Stimulated activated CD4-positive, alpha-beta T cell treated with anti-CD3 and anti-CD28 coated beads, TNF-alpha, amount 100 ng/mL, for 1 hour (primary cell): ENCODE data around the gene PHLDB3.
"Not testable (repeated sequence)": the region's sequence is repeated elsewhere in the genome, so short reads cannot be mapped to it uniquely, and the experiment has no call there.

ENCODE experiments used
- DNase-seq, 3 donors: peaks; one replicate each; pipeline ENCODE4 v3.0.0-alpha.2; 2020; ENCODE audit warnings: low read depth in 3 of 3, low spot score in 1 of 3

Gene PHLDB3

DNA sequence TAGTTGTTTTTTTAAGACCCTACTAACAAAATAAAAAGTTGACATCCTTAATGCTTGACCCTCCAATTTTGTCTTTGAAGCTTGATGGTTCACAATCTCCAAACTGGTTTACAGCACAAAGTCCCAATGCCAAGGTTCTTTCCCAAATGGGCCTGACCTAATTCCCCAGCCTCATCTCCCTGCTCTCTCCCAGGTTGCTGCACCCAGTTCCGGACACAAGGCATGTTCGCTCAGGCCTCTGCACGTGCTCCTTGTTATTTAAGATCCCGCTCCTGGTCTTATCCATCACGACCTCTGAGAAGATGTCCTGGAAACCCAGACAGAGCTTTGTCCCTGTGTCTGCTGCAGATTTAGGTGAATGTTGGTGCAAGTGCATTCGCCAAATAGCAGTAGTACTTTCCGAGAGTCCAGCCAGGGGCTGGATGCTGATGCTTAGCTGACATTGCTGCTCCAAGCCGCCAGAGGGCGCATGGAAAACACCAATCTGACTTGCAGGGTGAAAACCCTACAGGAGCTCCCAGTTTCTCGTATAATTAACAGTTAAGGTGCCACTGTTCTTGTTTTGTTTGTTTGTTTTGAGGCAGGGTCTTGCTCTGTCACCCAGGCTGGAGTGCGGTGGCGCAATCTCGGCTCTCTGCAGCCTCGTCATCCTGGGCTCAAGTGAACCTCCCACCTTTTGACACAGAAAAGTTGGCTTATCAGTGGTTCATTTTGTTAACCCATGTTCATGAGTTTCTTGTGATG lies 57.6 kb downstream of the PHLDB3 start:
- peak; percentile 55 to 68 (median 64) for DNase-seq

DNA sequence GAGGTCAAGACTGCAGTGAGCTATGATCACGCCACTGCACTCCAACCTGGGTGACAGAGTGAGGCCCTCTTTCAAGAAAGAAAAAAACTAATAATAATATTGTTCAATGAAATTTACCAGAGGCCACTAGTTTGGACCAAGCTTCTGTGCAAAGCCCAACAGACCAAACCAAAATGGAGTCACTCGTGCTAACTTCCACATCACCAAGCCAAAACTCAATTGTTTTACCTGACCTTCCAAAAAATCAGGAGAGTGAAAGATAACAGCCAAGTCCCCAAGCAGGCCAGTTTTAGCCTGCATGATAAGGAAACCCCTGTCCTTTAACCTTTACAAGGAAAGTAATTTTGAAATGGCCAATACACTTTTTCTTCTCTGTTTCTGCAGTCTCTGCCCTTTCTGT lies 59.1 kb downstream of the PHLDB3 start:
- DNase-seq: no peak

DNA sequence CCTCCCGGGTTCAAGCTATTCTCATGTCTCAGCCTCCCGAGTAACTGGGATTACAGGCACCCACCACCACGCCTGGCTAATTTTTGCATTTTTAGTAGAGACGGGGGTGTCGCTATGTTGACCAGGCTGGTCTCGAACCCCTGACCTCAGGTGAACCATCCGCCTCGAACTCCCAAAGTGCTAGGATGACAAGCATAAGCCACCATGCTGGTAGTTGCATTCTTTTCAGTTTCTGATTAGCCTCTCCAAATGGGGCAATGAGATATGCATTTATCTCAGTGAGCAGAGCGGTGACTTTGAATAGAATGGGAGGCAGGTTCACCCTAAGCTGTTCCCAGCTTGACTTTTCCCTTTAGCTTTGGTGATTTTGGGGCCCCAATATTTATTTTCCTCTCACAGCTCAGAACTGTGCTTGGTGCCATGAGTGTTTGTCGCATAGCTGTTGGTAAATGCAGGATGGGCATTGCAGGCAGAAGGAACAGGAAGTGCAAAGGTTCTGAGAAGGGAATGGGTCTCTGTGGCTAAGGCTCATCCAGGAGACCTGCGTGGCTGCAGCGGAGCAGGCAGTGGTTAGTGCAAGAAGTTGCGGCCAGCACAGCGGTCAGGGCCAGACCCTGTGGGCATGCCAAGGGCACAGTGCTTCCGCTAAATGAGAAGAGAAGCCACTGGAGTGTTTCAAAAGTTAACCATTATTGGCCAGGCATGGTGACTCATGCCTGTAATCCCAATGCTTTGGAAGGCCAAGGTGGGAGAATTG lies 59.8 kb downstream of the PHLDB3 start:
- DNase-seq: no peak

DNA sequence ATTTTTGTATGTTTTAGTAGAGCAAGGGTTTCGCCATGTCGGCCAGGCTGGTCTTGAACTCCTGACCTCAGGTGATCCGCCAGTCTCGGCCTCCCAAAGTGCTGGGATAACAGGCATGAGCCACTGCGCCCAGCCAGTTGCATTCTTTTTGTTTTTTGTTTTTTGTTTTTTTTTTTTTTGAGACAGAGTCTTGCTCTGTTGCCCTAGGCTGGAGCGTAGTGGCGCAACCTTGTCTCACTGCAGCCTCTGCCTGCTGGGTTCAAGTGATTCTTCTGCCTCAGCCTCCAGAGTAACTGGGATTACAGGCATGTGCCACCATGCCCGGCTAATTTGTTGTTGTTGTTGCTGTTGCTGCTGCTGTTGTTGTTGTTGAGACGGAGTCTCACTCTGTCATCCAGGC lies 60.5 kb downstream of the PHLDB3 start:
- not testable (repeated sequence) for DNase-seq

DNA sequence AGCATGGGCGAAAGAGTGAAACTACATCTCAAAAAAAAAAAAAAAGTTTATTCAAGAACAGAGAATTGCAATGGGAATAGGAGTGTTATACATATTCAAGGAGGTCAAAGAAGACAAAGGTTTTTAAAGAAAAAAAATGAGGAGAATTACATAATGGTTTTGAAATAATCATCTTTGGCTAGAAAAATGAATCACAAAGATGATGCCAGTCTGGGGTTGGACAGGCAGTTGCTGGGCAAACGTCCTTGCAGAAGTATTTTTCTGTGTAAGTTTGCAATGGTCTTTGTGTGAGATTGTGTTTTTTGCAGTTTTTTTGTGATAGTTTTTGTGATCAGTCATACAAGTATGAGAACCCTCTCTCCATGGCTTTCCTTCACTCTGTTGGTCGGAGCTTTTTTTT lies 62.8 kb downstream of the PHLDB3 start:
- no peak for DNase-seq

DNA sequence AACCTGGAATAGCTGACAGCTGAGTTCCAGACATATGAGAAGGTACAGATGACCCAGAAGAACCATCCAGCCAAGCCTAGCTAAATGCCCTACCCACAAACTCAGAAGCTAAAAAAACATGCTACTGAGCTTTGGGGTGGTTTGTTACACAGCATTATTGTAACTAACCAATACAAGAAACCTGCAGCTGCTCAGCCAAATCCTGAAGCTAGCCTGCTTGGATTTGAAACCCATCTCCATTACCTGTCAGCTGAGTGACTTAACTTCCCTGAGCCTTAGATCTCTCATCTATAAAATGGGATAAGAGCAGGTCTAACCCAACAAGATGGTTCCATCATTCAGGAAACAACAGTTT lies 64.9 kb downstream of the PHLDB3 start:
- DNase-seq: no peak

DNA sequence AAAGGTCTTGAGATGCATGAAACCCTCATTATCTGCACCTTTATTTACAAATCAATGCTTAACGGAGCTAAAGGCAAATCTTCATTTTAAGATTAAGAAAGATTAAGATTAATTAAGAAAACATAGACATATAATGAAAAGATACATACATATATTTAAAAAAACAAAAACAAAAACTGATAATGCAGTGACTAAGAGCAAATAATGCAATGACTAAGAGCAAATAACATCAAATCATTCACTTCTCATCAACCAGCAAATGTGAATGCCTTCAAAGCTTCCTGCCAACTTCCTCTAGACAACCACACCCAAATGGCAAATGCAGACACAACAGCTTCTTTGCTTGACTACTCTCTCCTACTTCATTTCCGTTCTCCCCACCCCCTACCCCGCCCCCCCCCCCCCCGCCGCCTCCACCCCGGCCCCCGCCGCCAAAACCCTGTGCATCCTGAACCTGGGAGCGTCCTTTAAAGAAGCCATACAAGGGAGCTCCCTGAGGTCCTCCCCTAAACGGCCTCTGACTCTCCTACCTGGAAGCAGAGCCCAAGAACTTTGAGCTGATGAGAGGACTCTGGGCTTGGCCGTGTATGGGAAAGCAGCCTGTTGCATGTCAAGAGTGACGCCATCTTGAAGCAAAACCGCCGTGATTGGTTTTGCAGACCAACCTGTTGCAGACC lies 65.4 kb downstream of the PHLDB3 start:
- DNase-seq: peak in 1 of 3 donors; percentile 32

DNA sequence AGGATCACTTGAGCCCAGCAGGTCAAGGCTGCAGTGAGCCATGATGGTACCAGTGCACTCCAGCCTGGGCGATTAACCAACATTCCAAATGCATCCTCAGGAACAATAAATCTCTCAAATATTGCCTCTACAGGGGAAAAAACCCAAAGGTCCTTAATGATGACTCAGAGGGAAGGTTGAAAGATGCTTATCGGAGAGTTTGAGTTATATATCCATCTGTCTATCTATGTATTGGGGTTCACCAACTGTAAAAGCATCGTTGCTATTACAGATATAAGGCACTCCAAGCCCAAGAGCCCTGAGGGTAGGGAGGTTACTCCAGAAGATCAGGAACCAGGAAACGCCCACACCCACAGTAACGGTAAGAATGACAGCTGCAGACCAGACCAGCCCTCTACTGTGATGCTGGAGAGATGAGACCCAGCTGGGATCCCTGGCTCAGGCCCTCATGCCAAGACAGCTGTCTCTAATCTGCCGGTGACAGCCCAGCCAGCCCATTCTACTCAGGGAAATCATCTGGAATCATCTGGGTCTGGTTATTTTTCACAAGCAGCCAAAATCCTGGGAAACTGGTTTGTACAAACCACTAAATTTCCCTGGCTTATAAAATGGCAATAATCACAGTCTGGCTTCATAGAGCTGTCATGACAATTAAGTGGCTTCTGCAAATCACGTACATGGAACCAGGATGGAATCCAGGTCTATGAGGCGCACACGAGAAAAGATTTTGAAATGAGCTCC lies 66.1 kb downstream of the PHLDB3 start:
- DNase-seq: no peak

DNA sequence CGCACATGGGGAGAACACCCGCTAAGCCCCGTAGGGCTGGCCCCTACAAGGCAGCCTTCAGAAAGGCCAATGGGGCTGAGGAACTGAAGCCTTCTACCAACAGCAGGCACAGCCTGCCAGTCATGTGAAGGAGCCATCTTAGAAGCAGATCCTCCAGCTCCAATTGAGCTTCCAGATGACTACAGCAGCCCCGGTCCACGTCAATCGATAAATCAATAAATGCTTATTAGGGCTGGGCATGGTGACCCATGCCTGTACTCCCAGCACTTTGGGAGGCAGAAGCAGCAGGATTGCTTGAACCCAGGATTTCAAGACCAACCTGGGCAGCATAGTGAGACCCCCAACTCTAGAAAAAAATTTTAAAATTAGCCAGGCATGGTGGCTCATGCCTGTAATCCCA lies 66.8 kb downstream of the PHLDB3 start:
- no peak for DNase-seq

DNA sequence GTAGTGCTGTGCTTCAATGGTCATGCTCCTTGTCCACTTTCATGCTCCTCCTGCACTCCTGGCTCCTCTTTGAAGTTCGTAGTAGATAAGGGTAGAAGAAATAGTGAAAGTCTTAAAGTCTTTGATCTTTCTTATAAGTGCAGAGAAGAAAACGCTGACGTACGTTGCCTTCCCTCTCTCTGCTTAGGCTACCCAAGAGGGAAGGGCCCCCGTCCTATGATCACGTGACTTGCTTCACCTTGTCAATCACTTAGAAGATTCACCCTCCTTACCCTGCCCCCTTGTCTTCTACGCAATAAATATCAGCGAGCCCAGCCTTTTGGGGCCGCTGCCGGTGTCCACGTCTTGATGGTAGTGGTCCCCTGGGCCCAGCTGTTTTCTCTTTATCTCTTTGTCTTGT lies 67.3 kb downstream of the PHLDB3 start:
- not testable (repeated sequence) for DNase-seq

DNA sequence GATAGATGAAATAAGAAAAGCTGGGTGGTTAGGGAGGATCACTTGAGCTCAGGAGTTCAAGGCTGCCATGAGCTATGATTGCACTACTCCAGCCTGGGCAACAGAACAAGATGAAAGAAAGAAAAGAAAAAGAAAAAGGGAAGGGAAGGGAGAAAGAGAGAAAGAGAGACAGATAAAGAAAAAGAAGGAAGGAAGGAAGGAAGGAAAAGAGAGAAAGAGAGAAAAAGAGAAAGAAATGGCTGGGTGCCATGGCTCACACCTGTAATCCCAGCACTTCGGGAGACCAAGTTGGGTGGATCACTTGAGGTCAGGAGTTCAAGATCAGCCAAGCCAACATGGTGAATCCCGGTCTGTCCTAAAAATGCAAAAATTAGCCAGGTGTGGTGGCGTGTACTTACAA lies 68.8 kb downstream of the PHLDB3 start:
- no peak for DNase-seq

DNA sequence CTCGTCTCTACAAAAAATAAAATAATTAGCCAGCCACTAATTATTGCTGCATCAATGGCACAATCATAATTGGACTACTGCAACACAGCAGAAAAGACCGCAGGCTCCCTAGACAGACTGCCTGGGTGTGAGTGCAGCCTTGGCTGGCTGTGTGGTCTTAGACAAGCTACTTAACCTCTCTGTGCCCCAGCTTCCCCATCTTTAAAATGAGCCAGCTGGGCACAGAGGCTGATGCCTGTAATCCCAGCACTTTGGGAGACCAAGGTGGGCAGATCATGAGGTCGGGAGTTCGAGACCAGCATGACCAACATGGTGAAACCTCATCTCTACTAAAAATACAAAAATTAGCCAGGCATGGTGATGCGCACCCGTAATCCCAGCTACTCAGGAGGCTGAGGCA lies 70.9 kb downstream of the PHLDB3 start:
- no peak for DNase-seq

DNA sequence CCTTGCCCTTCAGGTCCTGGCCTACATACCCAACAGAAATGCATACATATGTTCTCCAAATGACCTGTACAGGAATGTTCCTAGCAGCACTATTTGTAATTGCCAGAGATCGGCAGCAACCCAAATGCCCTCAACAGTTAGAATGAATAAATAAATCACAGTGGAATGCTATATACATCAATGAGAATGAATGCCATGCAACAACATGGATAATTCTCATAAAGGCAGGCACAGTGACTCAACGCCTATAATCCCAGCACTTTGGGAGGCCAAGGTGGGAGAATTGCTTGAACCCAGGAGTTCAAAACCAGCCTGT lies 71.2 kb downstream of the PHLDB3 start:
- no peak for DNase-seq

DNA sequence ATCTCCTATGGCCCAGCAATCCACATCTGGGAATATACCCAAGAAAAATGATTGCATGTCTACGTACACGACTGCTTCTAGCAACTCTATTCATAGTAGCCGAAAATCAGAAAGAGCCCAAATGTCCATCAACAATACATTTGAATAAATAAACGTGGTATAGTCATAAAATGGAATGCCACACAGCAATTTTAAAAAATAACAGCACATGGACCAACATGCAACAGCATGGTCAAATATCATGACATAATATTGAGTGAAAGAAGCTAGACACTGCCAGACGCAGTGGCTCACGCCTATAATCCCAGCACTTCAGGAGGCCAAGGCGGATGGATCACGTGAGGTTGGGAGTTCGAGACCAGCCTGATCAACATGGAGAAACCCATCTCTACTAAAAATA lies 73.6 kb downstream of the PHLDB3 start:
- no peak for DNase-seq

DNA sequence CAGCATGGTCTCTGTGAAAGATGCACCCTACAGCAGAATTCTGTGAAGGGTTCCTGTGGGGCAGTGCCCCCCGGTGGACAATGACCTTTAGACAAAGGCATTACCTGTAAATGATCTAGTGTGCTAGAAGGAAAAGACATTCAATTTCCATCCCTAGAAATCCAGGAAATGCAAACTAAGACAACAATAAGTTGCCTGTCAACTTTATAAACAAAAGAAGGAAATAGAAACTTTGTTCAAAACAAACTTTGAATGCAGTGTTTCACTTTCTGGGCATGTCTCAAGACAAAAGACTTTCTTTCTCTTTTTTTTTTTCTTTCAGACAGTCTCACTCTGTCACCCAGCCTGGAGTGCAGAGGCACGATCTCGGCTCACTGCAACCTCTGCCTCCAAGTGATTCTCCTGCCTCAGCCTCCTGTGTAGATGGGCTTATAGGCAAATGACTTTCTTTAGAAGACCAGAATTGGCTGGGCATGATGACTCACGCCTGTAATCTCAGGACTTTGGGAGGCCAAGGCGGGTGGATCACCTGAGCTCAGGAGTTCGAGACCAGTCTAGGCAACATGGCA lies 74.3 kb downstream of the PHLDB3 start:
- no peak for DNase-seq

DNA sequence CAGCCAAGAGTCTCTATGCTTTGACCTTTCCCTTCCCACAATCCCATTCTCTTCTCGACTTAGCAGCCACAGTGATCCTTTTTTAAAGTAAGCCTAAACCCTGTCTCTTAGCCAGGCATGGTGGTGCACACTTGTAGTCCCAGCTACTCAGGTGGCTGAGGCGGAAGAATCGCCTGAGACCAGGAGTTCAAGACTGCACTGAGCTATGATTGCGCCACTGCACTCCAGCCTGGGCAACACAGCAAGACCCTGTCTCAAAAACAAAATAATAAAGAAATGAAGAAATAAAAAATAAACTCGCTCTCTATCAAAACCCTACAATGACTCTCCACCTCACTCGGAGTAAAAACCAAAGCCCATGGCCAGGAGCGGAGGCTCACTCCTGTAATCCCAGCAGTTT lies 75.2 kb downstream of the PHLDB3 start:
- no peak for DNase-seq

DNA sequence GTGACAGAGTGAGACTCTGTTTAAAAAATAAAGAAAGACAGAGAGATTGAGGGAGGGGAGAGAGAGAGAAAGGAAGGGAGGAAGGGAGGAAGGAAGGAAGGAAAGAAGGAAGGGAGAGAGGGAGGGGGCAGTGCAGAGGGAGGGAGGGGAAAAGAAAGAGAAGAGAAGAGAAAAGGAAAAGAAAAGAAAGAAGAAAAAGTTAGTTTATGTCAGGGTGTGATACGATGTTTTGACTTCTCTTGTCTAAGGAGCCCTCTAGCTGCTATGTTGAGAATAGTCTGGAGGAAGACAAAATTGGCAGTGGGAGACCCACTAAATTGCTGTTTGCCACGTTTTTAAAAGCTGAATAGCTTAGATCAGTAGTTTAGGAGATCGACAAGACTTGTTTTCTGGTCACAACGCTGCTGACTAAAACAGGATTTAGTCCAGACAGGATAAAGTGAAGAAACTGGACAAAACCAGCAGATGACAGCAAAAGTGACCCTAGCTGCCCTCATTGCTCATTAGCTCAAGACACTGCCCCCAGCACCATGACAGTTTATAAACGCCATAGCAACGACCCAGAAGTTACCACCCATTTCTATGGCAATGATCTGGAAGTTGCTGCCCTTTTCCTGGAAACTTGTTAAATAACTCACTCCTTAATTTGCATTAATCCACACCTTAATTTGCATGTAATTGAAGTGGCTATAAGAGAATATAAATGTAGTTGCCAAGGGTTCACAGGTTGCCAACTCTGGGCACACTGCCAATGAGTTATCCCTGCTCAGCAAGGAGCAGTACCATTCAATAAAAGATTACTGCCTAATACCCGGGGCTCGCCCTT lies 78.8 kb downstream of the PHLDB3 start:
- no peak for DNase-seq
